Measurements from ENCODE around the gene ERMARD. TPM values are rescaled to one million over a fixed set of nuclear protein-coding genes. Genes with fewer than 3 reads are reported as not detected.

ERMARD gene
- total RNA-seq, 3 donors from 2014 or later = 16.6 to 25.2 (median 23.1) TPM

- H3K36me3 ChIP-seq (ENCODE audit: low read depth) = no peaks in the 10 kb centered on the region
These were observed 22.9 kb downstream of the ERMARD start for GRCh38 chr6:169774347-169774746.

GRCh38 chr6:169775321-169775720, 23.9 kb downstream of the ERMARD start:
- H3K9me3 ChIP-seq = no peaks in the 10 kb centered on the region
- H3K4me1 ChIP-seq (ENCODE audit: low read depth) = no peaks in the 10 kb centered on the region
- no peak for TF ChIP-seq CTCF (IDR thresholded peaks at IDR 0.05)
- no peak for DNase-seq
- no peak for ATAC-seq
- H3K36me3 ChIP-seq (ENCODE audit: low read depth) = no peaks in the 10 kb centered on the region
- intact Hi-C loops (cut with DNase I, micrococcal nuclease) = no loop called here
- no peak overlapping the region for H3K4me3 ChIP-seq

More at GRCh38 chr6:169774347-169774746, 22.9 kb downstream of the ERMARD start:
- ATAC-seq = no peak
- intact Hi-C loops (cut with DNase I, micrococcal nuclease) = no loop called here
- TF ChIP-seq CTCF (IDR thresholded peaks at IDR 0.05) = no peak
- Histone ChIP-seq H3K9me3 (no peaks in the 10 kb centered on the region), H3K4me3 (no peak overlapping the region), H3K4me1 (ENCODE audit: low read depth) (no peaks in the 10 kb centered on the region)
- DNase-seq = no peak

GRCh38 chr6:169776379-169776778, 25.0 kb downstream of the ERMARD start:
- no peaks in the 10 kb centered on the region for H3K4me1 ChIP-seq (ENCODE audit: low read depth)
- no peaks in the 10 kb centered on the region for H3K9me3 ChIP-seq
- DNase-seq (no peak), ATAC-seq (no peak)
- no peak overlapping the region for H3K4me3 ChIP-seq
- no peaks in the 10 kb centered on the region for H3K36me3 ChIP-seq (ENCODE audit: low read depth)
- TF ChIP-seq CTCF (IDR thresholded peaks at IDR 0.05) = no peak
- intact Hi-C loops (cut with DNase I, micrococcal nuclease) = no loop called here

- no peak for TF ChIP-seq CTCF (IDR thresholded peaks at IDR 0.05)
- intact Hi-C loops (cut with DNase I, micrococcal nuclease) = no loop called here
- no peaks in the 10 kb centered on the region for H3K4me1 ChIP-seq (ENCODE audit: low read depth)
- ATAC-seq = no peak
- H3K9me3 ChIP-seq = no peaks in the 10 kb centered on the region
- no peak for DNase-seq
- no peak overlapping the region for H3K4me3 ChIP-seq
- H3K36me3 ChIP-seq (ENCODE audit: low read depth) = no peaks in the 10 kb centered on the region
These were observed 26.5 kb downstream of the ERMARD start for GRCh38 chr6:169777896-169778295.

GRCh38 chr6:169778646-169779045, 27.2 kb downstream of the ERMARD start:
- no peaks in the 10 kb centered on the region for H3K9me3 ChIP-seq
- H3K4me1 ChIP-seq (ENCODE audit: low read depth) = no peaks in the 10 kb centered on the region
- ATAC-seq = no peak
- no peak overlapping the region for H3K4me3 ChIP-seq
- H3K36me3 ChIP-seq (ENCODE audit: low read depth) = no peaks in the 10 kb centered on the region
- no peak for DNase-seq
- TF ChIP-seq CTCF (IDR thresholded peaks at IDR 0.05) = no peak
- intact Hi-C loops (cut with DNase I, micrococcal nuclease) = no loop called here
